ENCODE results near the gene SLC29A4.

GRCh38 chr7:5315761-5316160, 33.0 kb downstream of the SLC29A4 start:
- TF ChIP-seq ATF2 (tag by site-specific recombination; IDR thresholded peaks at IDR 0.05; ENCODE audit: low read depth) (no peak), ZNF239 (tag by site-specific recombination; IDR thresholded peaks at IDR 0.05) (no peak), ZNF560 (tag by site-specific recombination; IDR thresholded peaks at IDR 0.05; ENCODE audit: borderline replicate concordance) (no peak), MEIS1 (CRISPR knock-in tag; IDR thresholded peaks at IDR 0.05; ENCODE audit: borderline replicate concordance) (no peak), ZNF701 (tag by site-specific recombination; IDR thresholded peaks at IDR 0.05) (no peak)
